HG02884 (cell line): Measurements from ENCODE around the gene OPCML.
"Not testable (repeated sequence)": the region's sequence is repeated elsewhere in the genome, so short reads cannot be mapped to it uniquely, and the experiment has no call there.

Experiments
- ATAC-seq: cut with Tn5 transposase; IDR thresholded peaks from one replicate; pipeline ENCODE4 v1.9.1; 2021; ENCODE audit warnings: mild to moderate bottlenecking, moderate library complexity; ENCODE audit not compliant: unreplicated experiment

Gene OPCML

GRCh38 chr11:132430429-132431062 lies 1101.8 kb downstream of the OPCML start:
- ATAC-seq, result no peak

DNA sequence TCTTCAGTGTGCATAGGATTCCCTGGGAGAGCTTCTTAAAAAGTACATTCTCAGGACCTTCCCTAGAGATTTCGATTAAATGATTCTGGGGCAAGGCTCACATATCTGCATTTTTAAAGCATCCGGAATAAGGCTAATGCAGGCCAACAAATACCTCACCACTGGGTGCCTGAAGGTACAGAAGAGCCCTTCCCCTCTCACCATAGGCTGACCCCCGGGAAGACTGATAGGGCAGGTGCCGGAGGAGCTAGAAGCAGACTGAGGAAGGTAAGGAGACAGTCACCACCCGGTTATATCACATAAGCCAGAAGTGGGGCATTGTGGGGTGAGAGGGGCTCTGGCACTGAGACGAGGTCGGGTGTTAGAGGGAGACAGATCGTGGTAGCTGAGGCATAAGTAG lies 1102.6 kb downstream of the OPCML start:
- ATAC-seq, result no peak

- no peak for ATAC-seq
These were observed 1104.7 kb downstream of the OPCML start for GRCh38 chr11:132427611-132428010.

- ATAC-seq, result no peak
These were observed 1107.9 kb downstream of the OPCML start for GRCh38 chr11:132424433-132424832.

DNA sequence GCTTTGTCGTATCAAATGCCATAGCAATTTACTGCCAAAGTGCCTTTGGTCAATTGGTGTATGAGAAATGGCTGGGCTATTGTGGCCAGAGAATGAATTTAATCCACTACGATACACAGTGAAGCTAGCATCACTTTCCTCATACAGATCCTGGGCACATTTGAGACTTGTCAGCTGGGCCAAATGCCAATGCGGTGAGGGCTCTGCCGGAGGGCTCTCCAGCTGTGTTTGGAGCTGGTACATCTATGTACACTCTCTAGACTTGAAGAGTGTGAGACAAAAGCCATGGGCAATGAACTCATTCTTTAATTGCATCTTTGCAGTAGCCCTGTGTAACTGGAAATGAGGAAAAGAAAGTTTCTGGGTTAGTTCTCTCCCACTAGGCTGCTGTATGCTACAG lies 1109.0 kb downstream of the OPCML start:
- ATAC-seq, result no peak

DNA sequence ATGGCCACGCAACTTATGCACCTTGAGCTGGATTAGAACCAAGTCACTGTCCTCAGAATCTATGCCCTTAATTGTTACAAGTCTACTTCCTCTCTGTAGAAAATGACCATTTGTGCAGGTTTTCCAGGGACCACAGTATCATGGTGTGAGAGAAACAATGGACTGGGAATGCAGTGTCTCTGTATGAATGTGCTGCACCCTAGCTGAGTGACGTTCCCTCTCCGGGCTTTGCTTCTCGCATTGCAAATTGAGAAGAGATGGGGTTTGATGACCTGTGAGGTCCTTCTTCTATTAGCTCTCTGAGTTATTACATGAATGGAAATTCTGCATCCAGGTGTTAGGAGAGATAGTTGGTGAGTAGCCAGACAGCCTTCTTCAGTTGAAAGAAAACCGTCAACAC lies 1109.6 kb downstream of the OPCML start:
- ATAC-seq, result no peak

- no peak for ATAC-seq
These were observed 1110.7 kb downstream of the OPCML start for GRCh38 chr11:132421555-132421954.

DNA sequence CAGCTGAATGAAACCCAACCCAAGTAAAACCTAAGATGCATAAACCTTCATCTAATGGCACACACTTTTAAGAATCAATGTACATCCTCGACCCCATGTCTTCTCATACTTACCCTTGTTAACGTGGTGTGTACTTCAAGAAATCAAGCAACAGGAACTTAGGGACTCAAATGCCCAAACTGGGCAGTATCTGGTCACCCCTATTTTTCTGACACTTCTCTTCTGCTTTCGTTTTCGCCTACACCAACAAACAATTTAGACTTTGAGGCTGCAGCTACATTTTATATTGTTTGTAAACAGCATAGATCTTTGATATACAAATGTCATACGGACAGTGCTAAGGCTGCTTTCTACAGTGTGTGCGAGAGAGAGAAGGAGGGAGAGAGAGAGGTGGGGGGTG lies 1117.8 kb downstream of the OPCML start:
- no peak for ATAC-seq

DNA sequence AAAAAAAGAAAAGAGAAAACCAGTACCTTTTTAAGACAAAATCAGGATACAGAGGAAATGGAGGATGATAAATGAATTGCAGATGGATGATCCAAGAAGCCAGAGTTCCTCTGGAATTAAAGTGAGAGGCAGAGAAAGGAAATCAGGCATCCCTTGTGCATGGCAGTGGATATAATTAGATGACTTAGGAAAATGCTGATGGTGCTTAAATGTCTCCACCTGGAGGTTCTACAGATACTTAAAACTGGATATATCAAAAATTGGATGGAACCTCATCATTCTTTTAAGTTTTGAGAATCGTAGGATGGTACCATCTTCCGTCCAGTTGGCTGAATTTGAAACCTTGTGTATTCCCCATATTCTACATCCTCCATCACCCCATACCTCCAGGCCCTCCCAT lies 1121.9 kb downstream of the OPCML start:
- no peak for ATAC-seq

- no peak for ATAC-seq
These were observed 1122.5 kb downstream of the OPCML start for GRCh38 chr11:132409573-132410355.

DNA sequence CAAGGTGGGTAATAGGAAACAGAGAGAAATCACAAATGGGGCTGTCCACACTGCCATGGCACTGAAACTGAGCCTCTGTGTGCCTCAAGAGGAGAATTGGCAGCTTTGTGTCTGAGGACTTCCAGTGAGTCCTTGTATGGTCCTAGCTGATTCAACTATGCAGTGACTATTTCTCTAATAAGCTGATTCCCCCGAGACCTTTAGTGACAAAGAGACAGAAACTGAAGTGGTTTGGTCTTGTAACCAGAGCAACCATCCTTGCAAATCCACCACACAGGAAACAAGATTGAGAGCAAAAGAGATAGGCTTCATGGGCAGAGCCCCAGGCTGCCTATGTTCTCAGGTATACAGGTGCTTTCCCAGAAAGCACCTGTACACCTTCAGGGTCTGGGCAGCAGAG lies 1123.4 kb downstream of the OPCML start:
- peak; percentile 45 for ATAC-seq

GRCh38 chr11:132405728-132406127 lies 1126.6 kb downstream of the OPCML start:
- ATAC-seq, result no peak

DNA sequence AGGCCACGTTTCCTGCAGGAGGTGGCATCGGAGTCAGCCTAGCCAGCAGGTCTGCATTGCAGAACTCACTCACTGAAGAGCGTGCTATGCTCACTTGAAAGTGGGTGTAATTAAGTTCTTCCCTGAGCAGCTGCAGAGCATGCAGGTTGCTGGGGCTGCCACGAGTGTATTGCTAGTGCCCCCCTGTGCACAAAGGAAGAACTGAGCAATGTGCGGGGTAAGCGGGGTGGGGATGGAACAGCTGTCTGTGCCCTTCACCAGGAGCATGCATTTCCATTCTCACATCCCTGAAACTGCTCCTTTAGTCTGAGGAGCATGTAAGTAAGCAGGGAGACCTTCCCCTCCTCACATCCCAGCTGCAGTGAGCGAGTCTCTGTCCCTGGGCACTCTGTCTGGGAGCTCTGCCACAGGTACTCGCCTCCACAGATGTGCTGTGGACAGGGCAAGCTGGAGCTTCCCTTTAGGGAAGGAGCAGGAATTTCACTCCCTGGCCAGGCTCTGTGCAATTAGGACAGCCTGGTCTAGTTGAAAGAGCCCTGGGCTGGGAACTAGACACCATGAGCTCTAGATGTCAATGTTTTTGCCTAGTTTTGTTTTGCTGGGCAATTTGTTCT lies 1130.1 kb downstream of the OPCML start:
- peak; percentile 86 for ATAC-seq

GRCh38 chr11:132396318-132396717 lies 1136.0 kb downstream of the OPCML start:
- ATAC-seq, result no peak

DNA sequence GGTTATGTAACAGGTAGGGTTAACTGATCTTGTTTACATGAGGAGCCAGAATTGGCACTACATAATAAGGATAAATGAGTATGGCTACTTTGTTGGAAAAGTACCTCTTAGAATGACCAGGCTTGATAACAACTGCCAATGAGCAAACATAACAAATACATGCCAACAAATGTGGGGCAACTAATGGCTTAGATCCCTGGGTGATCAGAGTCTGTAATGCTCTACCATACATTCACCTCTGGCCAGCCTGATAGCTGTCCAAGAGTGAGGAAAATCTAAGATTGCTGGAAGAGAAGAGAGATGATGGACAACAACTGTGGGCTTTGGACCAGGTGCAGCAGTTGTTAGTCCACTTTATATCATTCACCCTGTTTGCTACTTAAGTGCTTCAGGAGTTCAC lies 1136.9 kb downstream of the OPCML start:
- no peak for ATAC-seq

DNA sequence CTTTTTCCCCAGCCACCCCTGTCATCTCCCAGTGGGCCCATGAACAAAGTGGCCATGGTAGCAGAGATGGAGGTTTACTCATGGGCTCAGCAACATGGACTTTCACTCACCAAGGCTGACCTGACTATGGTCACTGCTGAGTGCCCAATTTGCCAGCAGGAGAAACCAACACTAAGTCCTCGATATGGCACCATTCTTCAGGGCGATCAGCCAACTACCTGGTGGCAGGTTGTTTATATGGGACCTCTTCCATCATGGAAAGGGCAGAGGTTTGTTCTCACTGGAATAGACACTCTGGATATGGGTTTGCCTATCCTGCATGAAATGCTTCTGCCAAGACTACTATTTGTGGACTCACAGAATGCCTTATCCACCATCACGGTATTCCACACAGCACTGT lies 1152.8 kb downstream of the OPCML start:
- ATAC-seq, result no peak

DNA sequence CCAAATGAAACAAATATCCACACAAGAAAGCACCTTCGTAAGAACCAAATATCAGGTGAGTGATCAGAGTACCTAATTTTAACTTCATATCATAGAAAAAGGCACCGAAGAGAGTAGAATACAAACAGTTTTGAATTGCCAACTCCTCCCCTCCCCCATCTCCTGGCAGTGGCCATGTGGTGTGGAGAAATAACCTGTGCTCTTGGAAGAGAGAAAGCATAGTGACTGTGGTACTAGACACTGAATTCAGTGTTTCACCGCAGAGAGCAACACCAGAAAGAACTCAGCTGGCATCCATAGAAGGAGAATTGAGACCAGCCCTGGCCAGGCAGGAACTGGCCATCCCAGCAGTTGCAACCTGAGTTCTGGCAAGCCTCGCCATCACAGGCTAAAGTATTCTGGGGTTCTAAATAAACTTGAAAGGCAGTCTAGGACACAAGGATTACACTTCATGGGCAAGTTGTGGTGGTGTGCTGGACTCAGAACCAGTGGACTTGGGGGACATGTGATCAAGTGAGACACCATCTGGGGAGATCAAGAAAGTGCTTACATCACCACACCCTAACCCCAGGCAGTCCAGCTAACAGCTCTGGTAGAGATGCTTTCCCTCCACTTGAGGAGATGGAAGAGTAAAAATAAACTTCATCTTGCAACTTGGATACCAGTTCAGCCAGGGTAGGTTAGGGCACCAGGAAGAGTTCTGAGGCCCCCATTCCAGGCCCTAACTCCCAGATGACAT lies 1158.7 kb downstream of the OPCML start:
- ATAC-seq, result no peak

GRCh38 chr11:132370114-132370513 lies 1162.2 kb downstream of the OPCML start:
- ATAC-seq, result not testable (repeated sequence)

DNA sequence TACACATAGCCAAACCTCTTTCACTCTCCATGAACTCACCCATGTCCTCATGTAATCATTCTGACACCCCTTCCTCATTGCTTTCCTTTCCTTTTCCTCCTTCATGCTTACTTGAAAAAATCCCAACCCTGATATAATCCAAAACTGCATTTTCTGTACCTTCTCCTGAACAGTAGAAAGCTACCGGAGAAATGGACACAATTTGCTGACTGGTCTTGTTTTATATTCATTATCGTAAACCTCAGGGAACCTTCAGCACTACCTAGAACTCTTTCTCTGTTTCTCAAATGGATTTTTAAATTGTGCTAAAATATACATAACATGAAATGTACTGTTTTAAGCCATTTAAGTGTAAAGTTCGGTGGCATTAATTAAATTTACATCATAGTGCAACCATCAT lies 1165.0 kb downstream of the OPCML start:
- ATAC-seq, result no peak

DNA sequence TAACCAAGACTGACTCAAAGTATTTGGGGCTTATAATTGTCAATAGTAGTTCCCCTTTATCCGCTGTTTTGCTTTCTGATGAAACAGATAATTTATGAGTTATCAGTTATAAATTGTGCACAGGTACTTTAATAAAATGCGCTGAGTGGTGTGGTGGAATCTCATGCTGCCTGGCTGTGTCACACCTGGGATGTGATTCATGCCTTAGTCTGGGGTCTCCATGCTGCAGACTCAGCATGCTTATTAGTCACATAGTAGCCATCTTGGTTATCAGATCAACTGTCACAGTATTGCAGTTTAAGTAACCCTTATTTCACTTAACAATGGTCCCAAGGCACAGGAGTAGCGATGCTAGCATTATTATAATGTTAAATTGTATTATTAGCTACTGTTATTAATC lies 1166.7 kb downstream of the OPCML start:
- ATAC-seq, result no peak
